ENCODE measurements around the gene FOXP1.
A peak's percentile ranks its signal among the peaks of the same experiment; 100 is the strongest.

FOXP1 gene

GRCh38 chr3:71583566-71584393, at the start of gene FOXP1:
Gene FOXP1 (minus strand): TSS chr3:71583728. CDS start chr3:71198381, 385,347 bp downstream.
- DNase-seq, result peak; percentile 70

- no peak for DNase-seq
These were observed 46.2 kb upstream of the FOXP1 start for GRCh38 chr3:71629711-71630110.

GRCh38 chr3:71629289-71629688, 45.8 kb upstream of the FOXP1 start:
- DNase-seq, result no peak

GRCh38 chr3:71628522-71628921, 45.0 kb upstream of the FOXP1 start:
- no peak for DNase-seq

GRCh38 chr3:71625676-71626075, 42.1 kb upstream of the FOXP1 start:
- no peak for DNase-seq

- no peak for DNase-seq
These were observed 38.5 kb upstream of the FOXP1 start for GRCh38 chr3:71621825-71622537.

- DNase-seq, result no peak
These were observed 35.0 kb upstream of the FOXP1 start for GRCh38 chr3:71618538-71618937.

- no peak for DNase-seq
These were observed 33.1 kb upstream of the FOXP1 start for GRCh38 chr3:71616571-71617021.

- DNase-seq, result no peak
These were observed 31.3 kb upstream of the FOXP1 start for GRCh38 chr3:71614869-71615268.

- no peak for DNase-seq
These were observed 30.9 kb upstream of the FOXP1 start for GRCh38 chr3:71614426-71614825.

- no peak for DNase-seq
These were observed 27.6 kb upstream of the FOXP1 start for GRCh38 chr3:71611099-71611498.

GRCh38 chr3:71607364-71607763, 23.8 kb upstream of the FOXP1 start:
- no peak for DNase-seq

GRCh38 chr3:71606582-71606981, 23.1 kb upstream of the FOXP1 start:
- DNase-seq, result no peak

GRCh38 chr3:71602256-71602655, 18.7 kb upstream of the FOXP1 start:
- no peak for DNase-seq

GRCh38 chr3:71601811-71602210, 18.3 kb upstream of the FOXP1 start:
- DNase-seq, result no peak

- DNase-seq, result no peak
These were observed 17.2 kb upstream of the FOXP1 start for GRCh38 chr3:71600646-71601288.

GRCh38 chr3:71599416-71599815, 15.9 kb upstream of the FOXP1 start:
- no peak for DNase-seq

- DNase-seq, result no peak
These were observed 14.8 kb upstream of the FOXP1 start for GRCh38 chr3:71598292-71598691.

GRCh38 chr3:71597286-71597685, 13.8 kb upstream of the FOXP1 start:
- DNase-seq, result no peak

GRCh38 chr3:71593106-71593505, 9.6 kb upstream of the FOXP1 start:
- no peak for DNase-seq

GRCh38 chr3:71591101-71591500, 7.6 kb upstream of the FOXP1 start:
- DNase-seq, result no peak

GRCh38 chr3:71589132-71589531, 5.6 kb upstream of the FOXP1 start:
- DNase-seq, result no peak

GRCh38 chr3:71587958-71588357, 4.4 kb upstream of the FOXP1 start:
- DNase-seq, result no peak

GRCh38 chr3:71586810-71587242, 3.3 kb upstream of the FOXP1 start:
- DNase-seq, result no peak

Data from activated CD8-positive, alpha-beta memory T cell treated with anti-CD3 and anti-CD28 coated beads, Interleukin-2, amount 50 U/mL, for 4 hours (primary cell).